HG02970 (cell line): ENCODE measurements around the gene MYO18A.

Experiments used
- ATAC-seq: cut with Tn5 transposase; IDR thresholded peaks from one replicate; pipeline ENCODE4 v1.9.1; 2021; ENCODE audit warnings: mild to moderate bottlenecking, moderate library complexity, moderate number of reproducible peaks; ENCODE audit not compliant: unreplicated experiment, low FRiP score

Gene MYO18A

GRCh38 chr17:29084541-29085146, 95.6 kb downstream of the MYO18A start:
- no peak for ATAC-seq

DNA sequence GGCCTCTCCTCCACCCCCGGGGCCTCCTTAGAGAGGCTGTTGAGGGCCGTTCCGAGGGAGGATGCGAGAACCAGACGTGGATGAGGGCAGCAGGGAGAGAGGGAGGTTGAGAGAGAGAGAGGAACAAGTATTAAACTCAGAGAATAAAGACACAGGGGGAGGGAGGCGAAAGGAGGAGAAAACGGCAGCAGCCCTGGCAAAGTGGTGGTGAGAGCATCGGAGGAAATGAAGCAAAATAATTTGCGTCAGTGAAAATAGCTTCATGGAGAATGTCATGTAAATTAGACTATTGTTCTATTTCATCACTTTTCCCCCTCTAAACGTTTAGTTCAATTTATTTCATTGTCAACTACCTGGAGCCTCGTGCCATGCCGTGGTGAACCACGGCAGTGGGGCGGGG, 99.2 kb downstream of the MYO18A start:
- no peak for ATAC-seq

- ATAC-seq, result no peak
Observed at GRCh38 chr17:29080323-29080722, 99.9 kb downstream of the MYO18A start.

GRCh38 chr17:29079887-29080286, 100.3 kb downstream of the MYO18A start:
- no peak for ATAC-seq

DNA sequence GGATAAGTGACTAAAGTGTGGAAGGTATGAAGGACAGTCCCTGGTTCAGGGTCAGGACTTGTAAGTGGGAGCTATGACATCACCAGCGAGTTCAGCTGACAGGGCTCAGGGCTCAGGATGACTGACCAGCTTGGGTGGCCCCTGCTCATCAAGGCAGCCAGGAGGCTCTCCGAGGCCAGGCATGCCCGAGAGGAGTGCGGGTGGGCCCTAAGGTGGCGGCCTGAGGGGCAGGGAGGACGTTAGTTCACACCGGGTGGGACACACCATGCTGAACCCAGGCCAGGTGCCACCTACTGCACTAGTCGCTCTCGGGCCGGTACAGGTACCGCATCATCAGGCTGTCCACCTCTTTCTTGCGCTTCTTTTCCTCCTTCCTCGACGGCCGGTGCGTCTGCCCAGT, 100.8 kb downstream of the MYO18A start:
- ATAC-seq, result no peak

DNA sequence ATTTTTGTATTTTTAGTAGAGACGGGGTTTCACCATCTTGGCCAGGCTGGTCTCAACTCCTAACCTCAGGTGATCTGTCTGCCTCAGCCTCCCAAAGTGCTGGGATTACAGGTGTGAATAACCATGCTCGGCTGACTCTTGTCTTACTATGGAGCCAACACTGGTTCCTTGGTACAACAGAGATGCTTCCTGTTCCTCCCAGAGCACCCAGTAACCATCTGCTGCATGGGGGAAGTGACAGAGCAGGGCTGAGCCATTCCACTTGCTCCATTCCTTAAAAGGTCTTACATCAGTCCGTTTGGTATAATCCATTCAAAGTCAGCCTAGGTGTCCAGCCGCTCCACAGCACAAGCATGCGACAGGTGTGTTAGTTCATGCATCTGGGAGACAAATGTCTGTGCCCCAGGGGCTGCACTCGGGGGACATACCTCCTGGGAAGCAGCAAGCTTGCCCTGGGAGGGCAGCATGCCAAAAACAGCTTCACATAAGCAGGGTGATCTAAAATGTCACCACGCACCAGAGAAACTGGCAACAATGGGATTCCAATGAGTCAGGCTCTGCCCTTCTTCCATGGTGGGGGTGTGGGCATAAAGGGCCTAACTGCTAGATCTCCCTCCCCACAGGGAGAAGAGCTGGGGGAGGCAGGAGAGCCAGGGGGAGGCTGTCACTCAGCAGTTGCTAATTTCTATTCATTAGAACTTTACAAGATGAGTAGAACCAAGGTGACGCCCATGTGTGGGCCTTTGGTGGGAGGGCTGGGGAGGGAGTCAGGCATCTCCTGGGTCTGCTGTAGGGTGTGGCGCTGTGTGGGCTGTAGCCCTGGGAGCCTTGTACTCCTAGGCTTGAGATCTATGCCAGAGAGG, 101.8 kb downstream of the MYO18A start:
- no peak for ATAC-seq

- ATAC-seq, result no peak
Observed at GRCh38 chr17:29077320-29077719, 102.9 kb downstream of the MYO18A start.

DNA sequence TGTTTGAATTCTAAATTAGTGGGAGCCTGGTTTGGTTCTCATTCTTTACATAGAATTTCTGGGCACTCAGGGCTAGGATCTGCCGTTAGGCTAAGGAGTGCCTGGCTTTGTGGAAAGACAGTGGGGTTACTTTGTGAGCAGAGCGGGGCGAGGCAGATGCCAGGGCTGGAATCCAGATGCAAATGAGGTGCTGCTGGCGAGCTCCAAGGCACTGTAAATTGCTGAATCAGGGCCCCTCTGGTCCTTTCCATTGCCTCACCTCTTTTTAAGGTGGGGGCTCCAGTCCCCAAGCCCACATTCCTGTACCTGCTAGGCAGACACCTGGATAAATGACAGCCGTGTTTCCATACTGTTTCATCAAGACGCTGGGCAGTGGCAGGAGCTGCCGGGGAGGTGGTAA, 103.5 kb downstream of the MYO18A start:
- ATAC-seq, result no peak

- ATAC-seq, result no peak
Observed at GRCh38 chr17:29076087-29076486, 104.1 kb downstream of the MYO18A start.

DNA sequence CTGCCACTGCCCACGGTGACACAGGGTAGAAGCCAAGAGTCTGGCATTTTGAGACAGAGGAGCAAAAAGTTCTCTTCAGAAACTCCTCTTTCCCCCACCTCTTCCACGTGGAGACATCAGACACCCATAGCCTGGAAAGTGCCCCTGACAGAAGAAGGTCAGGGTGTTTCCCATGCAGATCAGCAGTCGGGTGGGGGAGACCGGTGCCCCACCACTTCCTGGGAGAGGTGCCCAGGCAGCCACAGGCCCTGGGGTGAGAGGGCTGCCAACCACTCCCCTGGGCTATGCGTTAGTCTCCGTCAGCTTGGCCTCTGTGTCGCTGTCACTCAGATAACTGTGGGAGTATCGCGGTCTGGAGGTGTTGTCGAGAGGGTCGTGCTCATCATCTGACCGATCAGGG, 105.7 kb downstream of the MYO18A start:
- no peak for ATAC-seq

DNA sequence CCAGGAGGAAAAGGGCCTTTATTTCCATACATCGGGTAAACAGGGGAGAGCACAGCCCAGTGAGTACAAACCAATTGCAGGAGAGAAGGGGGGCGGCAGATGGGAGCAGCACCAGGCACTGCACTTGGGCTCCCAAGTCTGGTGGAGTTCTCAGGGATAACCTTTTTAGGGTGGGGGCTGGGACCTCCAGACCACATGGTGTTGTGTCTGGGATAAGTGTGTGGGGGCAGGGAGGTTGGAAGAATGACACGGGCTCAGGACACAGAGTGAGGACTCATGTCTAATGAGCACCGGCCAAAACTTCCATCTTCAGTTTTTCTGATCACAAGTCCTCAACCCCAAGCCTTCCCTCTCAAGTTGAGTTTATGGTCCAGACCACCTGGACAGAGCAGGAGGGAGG, 106.7 kb downstream of the MYO18A start:
- no peak for ATAC-seq

GRCh38 chr17:29073045-29073444, 107.2 kb downstream of the MYO18A start:
- ATAC-seq, result no peak

DNA sequence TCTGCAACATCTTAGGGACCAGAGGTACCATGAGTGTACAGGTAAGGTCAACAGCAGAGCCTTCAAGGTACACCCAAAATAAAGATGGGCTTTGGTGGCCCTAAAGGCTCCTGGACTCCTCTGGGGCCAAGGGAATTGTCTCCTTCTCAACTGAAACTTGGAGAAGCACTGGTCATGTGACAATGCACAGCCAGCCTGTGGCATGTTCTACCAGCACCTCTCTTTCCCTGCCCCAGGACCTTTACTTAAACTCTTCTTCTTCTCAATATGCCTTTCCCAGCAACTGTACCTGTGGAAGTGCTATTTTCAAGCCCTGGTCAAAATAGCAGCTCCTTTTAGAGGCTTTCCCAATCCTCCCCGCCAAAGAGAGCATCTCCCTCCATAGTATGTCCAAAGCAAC, 108.9 kb downstream of the MYO18A start:
- no peak for ATAC-seq

DNA sequence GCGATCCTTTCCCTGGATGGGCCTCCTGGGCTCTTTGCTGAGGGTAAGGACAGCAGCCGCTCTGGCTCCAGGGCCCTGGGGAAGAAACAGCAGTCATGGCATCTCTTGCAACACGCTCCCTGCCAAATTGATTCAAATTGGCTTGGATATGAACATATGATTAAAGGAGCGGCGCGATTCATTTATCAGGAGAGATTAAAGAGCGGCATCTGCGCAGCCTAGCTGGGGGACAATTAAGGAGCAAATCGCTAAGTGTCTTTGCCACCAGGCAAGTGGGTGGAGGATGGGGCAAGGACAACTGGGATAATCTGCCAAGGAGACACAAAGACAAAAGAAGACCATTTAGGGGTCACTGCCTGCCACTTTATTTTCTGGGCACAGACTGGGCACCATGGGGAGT, 109.4 kb downstream of the MYO18A start:
- ATAC-seq, result no peak

DNA sequence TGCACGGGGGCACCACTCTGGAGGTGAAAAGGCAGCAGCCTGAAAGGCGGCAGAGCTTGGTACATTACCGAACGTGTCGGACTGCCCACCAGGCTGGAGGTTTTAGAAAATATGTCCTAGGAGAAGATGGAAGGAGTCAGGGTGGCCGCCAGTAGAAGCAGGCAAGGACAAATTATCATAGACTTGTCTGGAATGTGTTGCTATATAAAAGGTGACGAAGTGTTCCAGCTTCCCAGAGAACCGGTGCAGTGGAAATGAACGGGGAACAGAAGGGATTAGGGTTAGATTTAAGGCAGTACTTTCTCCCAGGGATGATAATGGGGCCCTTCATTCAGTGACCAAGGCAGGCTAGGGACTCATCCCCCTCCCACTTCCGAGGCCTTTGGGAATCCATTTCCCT, 109.9 kb downstream of the MYO18A start:
- ATAC-seq, result no peak

GRCh38 chr17:29069526-29070041, 110.6 kb downstream of the MYO18A start:
- no peak for ATAC-seq

DNA sequence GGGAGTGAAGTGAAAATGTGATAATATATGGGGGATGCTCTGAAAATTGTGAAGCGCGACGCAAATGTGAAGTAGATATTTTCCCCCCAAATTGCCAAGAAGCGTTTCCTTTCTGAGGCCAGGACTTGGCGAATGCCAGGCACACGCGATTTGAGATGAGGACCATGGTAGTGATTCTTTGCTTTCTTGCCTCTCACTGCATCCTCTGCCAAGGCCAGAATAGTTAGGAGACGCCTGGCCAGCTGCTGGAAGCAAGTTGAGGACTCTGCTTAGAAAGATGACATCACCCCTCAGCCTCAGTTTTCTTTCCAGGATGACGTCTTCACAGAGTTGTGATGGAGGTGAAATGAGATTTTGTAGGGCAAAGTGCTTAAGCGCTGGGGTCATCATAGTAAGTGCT, 111.4 kb downstream of the MYO18A start:
- ATAC-seq, result no peak

DNA sequence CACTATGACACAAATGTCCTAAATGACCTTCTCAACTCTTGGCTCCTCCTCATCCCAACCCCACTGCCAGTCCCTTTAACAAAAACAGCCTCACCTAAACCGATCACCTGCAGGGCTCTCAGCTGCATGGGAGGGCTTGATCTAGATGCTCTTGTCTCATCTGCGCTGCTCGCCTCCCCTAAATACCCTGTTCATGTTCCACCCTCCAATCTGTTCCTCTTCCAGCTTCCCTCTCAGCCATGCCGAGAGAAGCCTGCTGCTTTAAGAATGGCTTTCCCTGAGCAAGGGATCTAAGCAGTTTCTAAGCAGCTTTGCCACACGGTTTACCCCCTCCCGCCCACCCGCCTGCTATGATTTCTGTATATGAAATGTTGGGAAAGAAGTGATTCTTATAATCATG, 113.6 kb downstream of the MYO18A start:
- ATAC-seq, result no peak

DNA sequence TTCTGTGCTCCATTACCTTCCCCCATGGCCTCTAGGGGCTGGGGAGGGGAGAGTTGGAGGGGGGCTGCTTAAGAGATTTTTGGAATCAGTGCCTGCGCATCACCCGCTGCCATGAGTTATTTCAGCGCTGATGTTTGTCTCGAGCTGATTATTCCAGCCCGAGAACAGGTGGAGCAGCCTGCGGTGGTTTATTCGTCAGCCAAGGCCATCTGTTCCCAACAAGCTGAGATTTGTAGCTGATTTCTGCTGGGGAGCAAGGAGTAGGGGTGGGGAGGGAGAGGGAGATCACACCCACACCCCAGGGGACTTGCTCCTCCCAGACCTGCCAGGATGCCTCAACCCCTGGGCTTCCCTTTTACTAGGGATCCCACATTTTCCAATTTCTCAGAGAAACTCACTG, 114.2 kb downstream of the MYO18A start:
- no peak for ATAC-seq

GRCh38 chr17:29063992-29064391, 116.2 kb downstream of the MYO18A start:
- no peak for ATAC-seq

- ATAC-seq, result no peak
Observed at GRCh38 chr17:29062215-29062614, 118.0 kb downstream of the MYO18A start.

- no peak for ATAC-seq
Observed at GRCh38 chr17:29061036-29061435, 119.2 kb downstream of the MYO18A start.
